ENCODE results near the gene CHORDC1.
"Not testable (repeated sequence)": the region's sequence is repeated elsewhere in the genome, so short reads cannot be mapped to it uniquely, and the experiment has no call there.

The CHORDC1 gene

DNA sequence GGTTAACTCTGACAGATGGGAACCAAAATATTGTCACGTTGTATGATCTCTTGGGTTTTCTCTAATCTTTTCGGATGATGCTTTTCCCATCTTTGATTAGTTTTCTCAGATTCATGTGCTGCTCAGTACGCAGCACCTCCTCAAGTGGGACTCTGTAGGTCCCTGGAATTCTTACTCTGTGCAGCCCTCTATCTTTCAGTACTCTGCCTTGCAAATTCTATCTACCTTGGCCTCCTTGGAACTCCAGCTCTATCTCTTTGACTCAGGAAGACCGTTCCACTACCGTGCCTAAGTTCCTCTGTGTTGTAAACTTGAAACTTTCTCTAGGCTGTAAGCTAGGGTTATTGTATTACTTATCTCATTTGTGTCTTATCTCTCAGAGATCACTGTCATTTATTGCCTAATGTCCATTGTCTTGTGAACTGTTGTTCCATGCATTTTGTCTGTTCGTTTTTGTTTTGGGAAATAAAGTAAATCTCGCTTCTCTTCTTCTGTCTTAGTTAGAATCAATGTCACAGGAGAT lies 20.1 kb upstream of the CHORDC1 start:
- Histone ChIP-seq H3K9me3 (ENCODE audit: severe bottlenecking) (no peaks in the 10 kb centered on the region), H3K27me3 (ENCODE audit: insufficient read depth, poor library complexity, severe bottlenecking) (no peaks in the 10 kb centered on the region), H3K27ac (ENCODE audit: poor library complexity, severe bottlenecking) (no peak overlapping the region), H3K36me3 (ENCODE audit: low read depth) (no peaks in the 10 kb centered on the region), H3K4me3 (ENCODE audit: severe bottlenecking) (no peak overlapping the region), H3K4me1 (ENCODE audit: insufficient read depth, poor library complexity, severe bottlenecking) (no peaks in the 10 kb centered on the region)
- TF ChIP-seq CTCF (IDR thresholded peaks at IDR 0.05; ENCODE audit: poor library complexity, severe bottlenecking), result no peak
- ATAC-seq (ENCODE audit: low read depth), result no peak
- DNase-seq (ENCODE audit: low spot score), result no peak

GRCh38 chr11:90241414-90241813 lies 18.6 kb upstream of the CHORDC1 start:
- Histone ChIP-seq H3K27me3 (ENCODE audit: insufficient read depth, poor library complexity, severe bottlenecking) (no peaks in the 10 kb centered on the region), H3K4me1 (ENCODE audit: insufficient read depth, poor library complexity, severe bottlenecking) (no peaks in the 10 kb centered on the region), H3K36me3 (ENCODE audit: low read depth) (no peaks in the 10 kb centered on the region), H3K4me3 (ENCODE audit: severe bottlenecking) (no peak overlapping the region), H3K27ac (ENCODE audit: poor library complexity, severe bottlenecking) (no peak overlapping the region), H3K9me3 (ENCODE audit: severe bottlenecking) (no peaks in the 10 kb centered on the region)
- no peak for TF ChIP-seq CTCF (IDR thresholded peaks at IDR 0.05; ENCODE audit: poor library complexity, severe bottlenecking)
- ATAC-seq (ENCODE audit: low read depth) (no peak), DNase-seq (ENCODE audit: low spot score) (no peak)

GRCh38 chr11:90239967-90240636 lies 17.3 kb upstream of the CHORDC1 start:
- H3K27ac ChIP-seq (ENCODE audit: poor library complexity, severe bottlenecking); H3K27me3 ChIP-seq (ENCODE audit: insufficient read depth, poor library complexity, severe bottlenecking); H3K4me1 ChIP-seq (ENCODE audit: insufficient read depth, poor library complexity, severe bottlenecking); H3K4me3 ChIP-seq (ENCODE audit: severe bottlenecking); DNase-seq (ENCODE audit: low spot score); H3K9me3 ChIP-seq (ENCODE audit: severe bottlenecking); ATAC-seq (ENCODE audit: low read depth); H3K36me3 ChIP-seq (ENCODE audit: low read depth): not testable (repeated sequence)

DNA sequence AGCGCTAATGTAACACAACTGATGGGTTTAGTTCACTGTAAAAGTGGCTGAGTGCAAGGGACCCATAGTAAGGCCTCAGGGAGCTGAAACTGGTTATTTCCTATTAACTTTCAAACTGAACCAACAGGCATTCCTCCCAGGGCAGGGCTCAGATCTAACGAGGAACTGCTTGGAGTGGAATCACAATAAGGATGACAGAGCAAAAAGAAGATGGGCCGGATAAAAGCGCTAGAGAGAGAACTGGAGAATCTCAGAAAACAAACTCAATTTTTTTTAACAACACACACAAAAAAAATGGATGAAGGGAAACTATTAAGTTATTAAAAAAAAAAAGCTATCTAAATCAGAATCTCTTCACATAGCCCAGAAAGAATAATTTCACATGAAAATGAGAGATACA lies 14.2 kb upstream of the CHORDC1 start:
- no peaks in the 10 kb centered on the region for H3K9me3 ChIP-seq (ENCODE audit: severe bottlenecking)
- no peak overlapping the region for H3K27ac ChIP-seq (ENCODE audit: poor library complexity, severe bottlenecking)
- H3K4me3 ChIP-seq (ENCODE audit: severe bottlenecking), result no peak overlapping the region
- no peak for ATAC-seq (ENCODE audit: low read depth)
- H3K27me3 ChIP-seq (ENCODE audit: insufficient read depth, poor library complexity, severe bottlenecking), result no peaks in the 10 kb centered on the region
- DNase-seq (ENCODE audit: low spot score), result no peak
- no peaks in the 10 kb centered on the region for H3K36me3 ChIP-seq (ENCODE audit: low read depth)
- no peak for TF ChIP-seq CTCF (IDR thresholded peaks at IDR 0.05; ENCODE audit: poor library complexity, severe bottlenecking)
- H3K4me1 ChIP-seq (ENCODE audit: insufficient read depth, poor library complexity, severe bottlenecking), result no peaks in the 10 kb centered on the region

GRCh38 chr11:90235526-90235925 lies 12.7 kb upstream of the CHORDC1 start:
- ATAC-seq (ENCODE audit: low read depth) (no peak), DNase-seq (ENCODE audit: low spot score) (no peak)
- no peaks in the 10 kb centered on the region for H3K36me3 ChIP-seq (ENCODE audit: low read depth)

More at GRCh38 chr11:90235526-90235925, 12.7 kb upstream of the CHORDC1 start:
- Histone ChIP-seq H3K27me3 (ENCODE audit: insufficient read depth, poor library complexity, severe bottlenecking) (no peaks in the 10 kb centered on the region), H3K27ac (ENCODE audit: poor library complexity, severe bottlenecking) (no peak overlapping the region), H3K4me1 (ENCODE audit: insufficient read depth, poor library complexity, severe bottlenecking) (no peaks in the 10 kb centered on the region), H3K4me3 (ENCODE audit: severe bottlenecking) (no peak overlapping the region), H3K9me3 (ENCODE audit: severe bottlenecking) (no peaks in the 10 kb centered on the region)
- TF ChIP-seq CTCF (IDR thresholded peaks at IDR 0.05; ENCODE audit: poor library complexity, severe bottlenecking), result no peak

All from RWPE2 (cell line).